ENCODE data around the gene NLK. TPM values are rescaled to one million over a fixed set of nuclear protein-coding genes. Genes with fewer than 3 reads are reported as not detected.

NLK gene
- total RNA-seq, 1 experiment from 2014 or later, result 14.9 TPM

DNA sequence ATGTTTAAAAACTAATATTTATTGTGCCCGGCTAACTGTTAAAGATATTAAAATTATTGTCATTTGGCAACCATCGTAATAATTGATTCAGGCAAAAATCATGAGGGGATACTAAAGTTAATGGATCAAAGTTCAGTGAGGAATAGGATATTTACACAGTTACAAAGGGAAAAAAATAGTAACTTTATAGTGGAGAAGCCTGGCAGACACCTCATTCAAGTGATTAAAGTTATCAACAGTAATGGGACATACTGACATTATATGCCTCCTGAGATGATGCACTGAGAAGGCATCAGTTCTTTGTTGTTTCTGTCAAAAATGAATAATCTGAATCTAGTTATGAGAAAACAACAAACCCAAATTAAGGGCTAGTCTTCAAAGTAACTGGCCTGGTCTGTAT is 77.1 kb downstream of the NLK start:
- Histone ChIP-seq H3K4me2 (ENCODE audit: low read length) (no peak overlapping the region), H3K4me3 (ENCODE audit: low read length) (no peak overlapping the region), H2AFZ (ENCODE audit: low read length) (no peak overlapping the region), H3K9me3 (ENCODE audit: low read length) (no peaks in the 10 kb centered on the region), H3K79me2 (ENCODE audit: low read length) (peaks cover 10% of the 10 kb centered on the region; the same call in 1 of the 2 replicates), H3K36me3 (ENCODE audit: low read depth, low read length) (no peaks in the 10 kb centered on the region), H3K9me2 (replicated peaks; ENCODE audit: low read length) (no peaks in the 10 kb centered on the region), H3K4me1 (ENCODE audit: insufficient read depth, low read length) (no peaks in the 10 kb centered on the region), H3K27me3 (ENCODE audit: low read length) (no peaks in the 10 kb centered on the region), H4K20me1 (ENCODE audit: low read length) (no peaks in the 10 kb centered on the region), H3K9ac (ENCODE audit: low read length) (no peak overlapping the region), H3F3A (ENCODE audit: low read length, unreplicated experiment) (no peaks in the 10 kb centered on the region), H3K27ac (ENCODE audit: low read length) (no peak overlapping the region)
- CTCF ChIA-PET, result no interaction called here
- no TSS peak for BruUV-seq (replicated peaks)
- POLR2A ChIA-PET (ENCODE audit: unreplicated experiment), result no interaction called here
- DNase-seq, result no peak
- ATAC-seq, result no peak
- TF ChIP-seq, protein P1, sequence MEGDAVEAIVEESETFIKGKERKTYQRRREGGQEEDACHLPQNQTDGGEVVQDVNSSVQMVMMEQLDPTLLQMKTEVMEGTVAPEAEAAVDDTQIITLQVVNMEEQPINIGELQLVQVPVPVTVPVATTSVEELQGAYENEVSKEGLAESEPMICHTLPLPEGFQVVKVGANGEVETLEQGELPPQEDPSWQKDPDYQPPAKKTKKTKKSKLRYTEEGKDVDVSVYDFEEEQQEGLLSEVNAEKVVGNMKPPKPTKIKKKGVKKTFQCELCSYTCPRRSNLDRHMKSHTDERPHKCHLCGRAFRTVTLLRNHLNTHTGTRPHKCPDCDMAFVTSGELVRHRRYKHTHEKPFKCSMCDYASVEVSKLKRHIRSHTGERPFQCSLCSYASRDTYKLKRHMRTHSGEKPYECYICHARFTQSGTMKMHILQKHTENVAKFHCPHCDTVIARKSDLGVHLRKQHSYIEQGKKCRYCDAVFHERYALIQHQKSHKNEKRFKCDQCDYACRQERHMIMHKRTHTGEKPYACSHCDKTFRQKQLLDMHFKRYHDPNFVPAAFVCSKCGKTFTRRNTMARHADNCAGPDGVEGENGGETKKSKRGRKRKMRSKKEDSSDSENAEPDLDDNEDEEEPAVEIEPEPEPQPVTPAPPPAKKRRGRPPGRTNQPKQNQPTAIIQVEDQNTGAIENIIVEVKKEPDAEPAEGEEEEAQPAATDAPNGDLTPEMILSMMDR (conservative IDR thresholded peaks at IDR 0.05; ENCODE audit: low read depth, low read length), result no peak
- TF ChIP-seq EZH2phosphoT487 (IDR thresholded peaks at IDR 0.05; ENCODE audit: borderline replicate concordance, low read length) (no peak), EZH2 (IDR thresholded peaks at IDR 0.05; ENCODE audit: low read length, unreplicated experiment) (no peak)
- intact Hi-C loops (cut with micrococcal nuclease), result no loop called here

DNA sequence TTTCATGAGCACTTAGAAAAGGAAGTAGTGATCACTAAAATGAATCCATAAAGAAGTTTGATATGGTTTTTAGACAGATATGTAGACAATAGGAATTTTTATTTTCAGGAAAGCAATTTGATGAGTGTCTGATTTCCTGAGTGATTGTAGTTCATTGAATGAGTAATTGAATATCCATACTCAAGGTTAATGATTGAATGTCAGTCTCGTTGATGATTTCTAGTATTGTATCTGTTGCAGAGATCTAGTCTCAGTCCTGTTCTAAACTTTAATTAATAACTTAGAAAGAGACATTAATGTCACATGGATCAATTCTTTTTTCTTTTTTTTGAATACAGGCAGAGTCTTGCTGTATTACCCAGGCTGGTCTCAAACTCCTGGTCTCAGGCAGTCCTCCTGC is 78.3 kb downstream of the NLK start:
- intact Hi-C loops (cut with micrococcal nuclease), result no loop called here
- Histone ChIP-seq H3K4me3 (ENCODE audit: low read length) (no peak overlapping the region), H3K4me1 (ENCODE audit: insufficient read depth, low read length) (no peaks in the 10 kb centered on the region), H3K9me3 (ENCODE audit: low read length) (no peaks in the 10 kb centered on the region), H3K36me3 (ENCODE audit: low read depth, low read length) (no peaks in the 10 kb centered on the region), H3K27ac (ENCODE audit: low read length) (no peak overlapping the region), H3K27me3 (ENCODE audit: low read length) (no peaks in the 10 kb centered on the region), H2AFZ (ENCODE audit: low read length) (no peak overlapping the region), H4K20me1 (ENCODE audit: low read length) (no peaks in the 10 kb centered on the region), H3K9me2 (replicated peaks; ENCODE audit: low read length) (no peaks in the 10 kb centered on the region), H3K4me2 (ENCODE audit: low read length) (no peak overlapping the region), H3K9ac (ENCODE audit: low read length) (no peak overlapping the region), H3K79me2 (ENCODE audit: low read length) (0 out of 2 replicates have a peak, but pooled peaks cover 4% of the 10 kb centered on the region), H3F3A (ENCODE audit: low read length, unreplicated experiment) (no peaks in the 10 kb centered on the region)
- ChIA-PET POLR2A (ENCODE audit: unreplicated experiment) (no interaction called here), CTCF (no interaction called here)
- ATAC-seq (no peak), DNase-seq (no peak)
- BruUV-seq (replicated peaks), result no TSS peak
- no peak for TF ChIP-seq EZH2phosphoT487 (IDR thresholded peaks at IDR 0.05; ENCODE audit: borderline replicate concordance, low read length)
- TF ChIP-seq, protein P1 (conservative IDR thresholded peaks at IDR 0.05; ENCODE audit: low read depth, low read length), result no peak
- no peak for TF ChIP-seq EZH2 (IDR thresholded peaks at IDR 0.05; ENCODE audit: low read length, unreplicated experiment)

- BruUV-seq (replicated peaks), result no TSS peak
- no peaks in the 10 kb centered on the region for H3K9me2 ChIP-seq (replicated peaks; ENCODE audit: low read length)
- CTCF ChIA-PET, result no interaction called here
- TF ChIP-seq EZH2 (IDR thresholded peaks at IDR 0.05; ENCODE audit: low read length, unreplicated experiment), result no peak
- H3K9me3 ChIP-seq (ENCODE audit: low read length), result no peaks in the 10 kb centered on the region
- no peak overlapping the region for H3K4me2 ChIP-seq (ENCODE audit: low read length)
- no peaks in the 10 kb centered on the region for H3K27me3 ChIP-seq (ENCODE audit: low read length)
- no peak overlapping the region for H3K4me3 ChIP-seq (ENCODE audit: low read length)
- POLR2A ChIA-PET (ENCODE audit: unreplicated experiment), result no interaction called here
- DNase-seq (no peak), ATAC-seq (no peak)
- no peaks in the 10 kb centered on the region for H3F3A ChIP-seq (ENCODE audit: low read length, unreplicated experiment)
- no peaks in the 10 kb centered on the region for H3K36me3 ChIP-seq (ENCODE audit: low read depth, low read length)
- H3K27ac ChIP-seq (ENCODE audit: low read length), result no peak overlapping the region
- H3K79me2 ChIP-seq (ENCODE audit: low read length), result no peaks in the 10 kb centered on the region
- no peak overlapping the region for H3K9ac ChIP-seq (ENCODE audit: low read length)
- no peaks in the 10 kb centered on the region for H4K20me1 ChIP-seq (ENCODE audit: low read length)
- no peaks in the 10 kb centered on the region for H3K4me1 ChIP-seq (ENCODE audit: insufficient read depth, low read length)
- no peak overlapping the region for H2AFZ ChIP-seq (ENCODE audit: low read length)
- intact Hi-C loops (cut with micrococcal nuclease), result no loop called here
These were observed 82.5 kb downstream of the NLK start for GRCh38 chr17:28124962-28125361.
